C1 segment of cervical spinal cord (tissue), 14 donors: ENCODE data around the gene SGPL1.
"Not testable (repeated sequence)": the region's sequence is repeated elsewhere in the genome, so short reads cannot be mapped to it uniquely, and the experiment has no call there.

ENCODE experiments used
- DNase-seq, 14 donors: peaks; one replicate each; lab custom pipeline; 2025; lab: John Stamatoyannopoulos, UW

Gene SGPL1

GRCh38 chr10:70843333-70843732 lies 27.6 kb downstream of the SGPL1 start:
- no peak for DNase-seq

- DNase-seq = no peak
Observed at GRCh38 chr10:70843776-70844489, 28.2 kb downstream of the SGPL1 start.

GRCh38 chr10:70845256-70845655 lies 29.5 kb downstream of the SGPL1 start:
- DNase-seq = no peak

GRCh38 chr10:70845816-70846215 lies 30.1 kb downstream of the SGPL1 start:
- DNase-seq = no peak

GRCh38 chr10:70846795-70847194 lies 31.0 kb downstream of the SGPL1 start:
- DNase-seq = no peak

- DNase-seq = no peak
Observed at GRCh38 chr10:70847659-70848360, 32.1 kb downstream of the SGPL1 start.

- no peak for DNase-seq
Observed at GRCh38 chr10:70849582-70850016, 33.9 kb downstream of the SGPL1 start.

GRCh38 chr10:70850097-70850496 lies 34.3 kb downstream of the SGPL1 start:
- DNase-seq = no peak

- no peak for DNase-seq
Observed at GRCh38 chr10:70851597-70852475, 36.1 kb downstream of the SGPL1 start.

GRCh38 chr10:70853038-70853437 lies 37.3 kb downstream of the SGPL1 start:
- no peak for DNase-seq

GRCh38 chr10:70853457-70853856 lies 37.7 kb downstream of the SGPL1 start:
- no peak for DNase-seq

- no peak for DNase-seq
Observed at GRCh38 chr10:70856454-70856853, 40.7 kb downstream of the SGPL1 start.

GRCh38 chr10:70858759-70859158 lies 43.0 kb downstream of the SGPL1 start:
- DNase-seq = no peak

- DNase-seq = not testable (repeated sequence)
Observed at GRCh38 chr10:70861495-70862197, 45.9 kb downstream of the SGPL1 start.

- no peak for DNase-seq
Observed at GRCh38 chr10:70863470-70864160, 47.9 kb downstream of the SGPL1 start.

GRCh38 chr10:70864935-70865334 lies 49.2 kb downstream of the SGPL1 start:
- DNase-seq = no peak

- no peak for DNase-seq
Observed at GRCh38 chr10:70866424-70866823, 50.7 kb downstream of the SGPL1 start.

- no peak for DNase-seq
Observed at GRCh38 chr10:70872291-70872690, 56.5 kb downstream of the SGPL1 start.

- no peak for DNase-seq
Observed at GRCh38 chr10:70874061-70874460, 58.3 kb downstream of the SGPL1 start.

GRCh38 chr10:70879207-70879606 lies 63.5 kb downstream of the SGPL1 start:
- DNase-seq = no peak

GRCh38 chr10:70880077-70880534 lies 64.4 kb downstream of the SGPL1 start:
- DNase-seq = peak in 12 of 14 donors; percentile 17 to 69 (median 56)
